Raji (cell line): Measurements from ENCODE around the gene NOP16.

Experiments used
- POLR2A ChIP-seq: IDR thresholded peaks from 2 replicates; pipeline ENCODE4 v1.6.1; 2011; ENCODE audit warnings: low read depth, low read length, control low read depth; ENCODE audit not compliant: insufficient read depth

Gene NOP16

DNA sequence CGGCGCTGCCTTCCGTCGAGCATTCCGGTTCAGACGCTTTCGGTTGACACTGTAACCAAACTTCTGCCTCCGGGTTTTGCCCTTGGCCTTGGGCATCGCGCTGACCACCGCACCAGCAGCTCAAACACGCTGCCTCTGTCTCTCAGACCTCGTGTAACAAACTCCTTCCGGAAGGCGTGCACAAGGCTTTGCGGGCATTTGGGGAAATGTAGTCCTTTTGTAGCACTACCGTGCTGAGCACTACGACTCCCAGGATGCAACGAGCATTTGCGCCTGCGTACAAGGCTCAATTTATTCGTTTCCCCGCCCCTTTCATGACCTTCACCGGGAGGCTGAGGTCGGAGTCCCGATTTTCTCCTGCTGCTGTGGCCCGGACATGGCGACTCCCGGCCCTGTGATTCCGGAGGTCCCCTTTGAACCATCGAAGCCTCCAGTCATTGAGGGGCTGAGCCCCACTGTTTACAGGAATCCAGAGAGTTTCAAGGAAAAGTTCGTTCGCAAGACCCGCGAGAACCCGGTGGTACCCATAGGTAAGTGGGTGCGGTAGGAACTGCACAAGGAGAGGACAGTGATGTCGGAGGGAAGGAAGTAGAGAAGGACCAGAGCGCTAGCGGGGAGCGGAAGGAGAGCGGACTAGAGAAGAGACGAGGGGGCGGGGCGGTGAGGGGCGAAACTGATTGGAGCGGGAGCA is at the start of gene NOP16, which contains the start of gene HIGD2A:
NOP16 (minus strand) TSS at position 155 of the 691 bp plus-strand sequence; CDS start at position 96, 59 bp downstream.
HIGD2A (plus strand) TSS at position 308 of the 691 bp plus-strand sequence; CDS start at position 377, 69 bp downstream.
- peak; percentile 90 for TF ChIP-seq POLR2A

- TF ChIP-seq POLR2A: no peak
Measured at GRCh38 chr5:176436656-176437055, 48.3 kb upstream of the NOP16 start.

DNA sequence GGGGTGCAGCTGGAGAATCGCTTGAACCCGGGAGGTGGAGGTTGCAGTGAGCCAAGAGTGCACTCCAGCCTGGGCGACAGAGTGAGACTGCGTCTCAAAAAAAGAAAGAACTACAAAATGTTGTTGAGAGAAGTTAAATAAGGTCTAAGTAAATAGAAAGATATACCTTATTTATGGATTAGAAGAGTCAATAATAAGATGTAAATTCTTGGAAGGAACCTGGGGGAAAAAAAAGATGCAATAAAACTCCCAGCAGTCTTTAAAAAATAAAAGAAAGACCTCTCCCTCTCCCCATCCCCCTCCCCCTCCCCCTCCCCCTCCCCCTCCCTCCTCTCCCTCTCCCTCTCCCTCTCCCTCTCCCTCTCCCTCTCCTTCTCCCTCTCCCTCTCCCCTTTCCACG is 44.3 kb upstream of the NOP16 start:
- TF ChIP-seq POLR2A: no peak

DNA sequence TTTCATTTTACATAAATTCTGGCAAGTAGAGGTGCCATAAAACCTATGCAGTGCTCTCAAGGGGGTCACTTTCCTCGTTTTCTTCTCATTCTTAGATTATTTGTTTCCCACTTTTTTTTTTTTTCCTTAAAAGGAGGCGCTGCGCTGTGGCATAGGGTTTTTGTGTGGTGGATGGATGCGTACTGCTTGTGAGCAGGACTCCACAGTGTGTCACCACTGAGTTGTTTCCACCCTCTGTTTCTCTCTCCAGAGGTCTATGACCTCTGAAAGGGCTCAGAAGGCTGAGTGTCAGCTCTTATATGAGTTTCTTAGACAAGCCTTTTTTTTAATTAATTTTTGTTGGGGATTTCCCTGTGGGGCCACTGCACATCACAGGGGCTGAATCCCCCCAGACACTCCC is 41.6 kb upstream of the NOP16 start:
- TF ChIP-seq POLR2A: no peak

DNA sequence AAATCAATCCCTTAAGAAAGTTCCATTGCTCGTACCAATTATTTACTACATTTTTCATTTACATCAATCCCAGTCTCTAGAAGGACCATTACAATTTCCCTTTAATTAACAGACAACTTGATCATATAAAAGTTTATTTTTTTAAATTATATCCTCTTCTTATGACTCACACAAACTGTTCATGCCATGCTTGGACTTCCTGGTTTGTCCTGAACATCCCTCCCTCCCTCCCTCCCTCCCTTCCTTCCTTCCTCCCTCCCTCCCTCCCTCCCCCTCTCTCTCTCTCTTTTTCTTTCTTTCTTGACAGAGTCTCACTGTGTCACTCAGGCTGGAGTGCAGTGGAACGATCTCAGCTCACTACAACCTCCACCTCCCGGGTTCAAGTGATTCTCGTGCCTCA is 39.6 kb upstream of the NOP16 start:
- no peak for TF ChIP-seq POLR2A

GRCh38 chr5:176426876-176427275 is 38.5 kb upstream of the NOP16 start:
- TF ChIP-seq POLR2A: no peak

GRCh38 chr5:176425791-176426190 is 37.4 kb upstream of the NOP16 start:
- TF ChIP-seq POLR2A: no peak

DNA sequence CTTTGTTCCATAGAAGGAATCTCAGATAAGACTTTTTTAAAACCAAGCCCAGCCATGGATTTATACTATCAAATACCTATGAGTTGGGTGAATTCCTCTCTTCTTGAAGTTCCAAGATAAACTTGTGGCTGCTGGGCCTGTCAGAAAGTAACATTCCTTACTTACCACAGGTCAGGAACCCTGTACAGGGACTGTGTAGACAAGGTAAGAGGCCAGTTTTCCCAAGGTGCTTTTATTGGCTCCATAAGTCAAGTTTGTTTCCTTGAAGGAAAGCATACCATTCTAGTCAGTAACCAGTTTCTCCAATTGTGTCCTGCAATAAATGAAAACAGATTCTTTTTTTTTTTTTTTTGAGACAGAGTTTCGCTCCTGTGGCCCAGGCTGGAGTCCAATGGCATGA is 36.7 kb upstream of the NOP16 start:
- no peak for TF ChIP-seq POLR2A

GRCh38 chr5:176424181-176424580 is 35.8 kb upstream of the NOP16 start:
- no peak for TF ChIP-seq POLR2A

DNA sequence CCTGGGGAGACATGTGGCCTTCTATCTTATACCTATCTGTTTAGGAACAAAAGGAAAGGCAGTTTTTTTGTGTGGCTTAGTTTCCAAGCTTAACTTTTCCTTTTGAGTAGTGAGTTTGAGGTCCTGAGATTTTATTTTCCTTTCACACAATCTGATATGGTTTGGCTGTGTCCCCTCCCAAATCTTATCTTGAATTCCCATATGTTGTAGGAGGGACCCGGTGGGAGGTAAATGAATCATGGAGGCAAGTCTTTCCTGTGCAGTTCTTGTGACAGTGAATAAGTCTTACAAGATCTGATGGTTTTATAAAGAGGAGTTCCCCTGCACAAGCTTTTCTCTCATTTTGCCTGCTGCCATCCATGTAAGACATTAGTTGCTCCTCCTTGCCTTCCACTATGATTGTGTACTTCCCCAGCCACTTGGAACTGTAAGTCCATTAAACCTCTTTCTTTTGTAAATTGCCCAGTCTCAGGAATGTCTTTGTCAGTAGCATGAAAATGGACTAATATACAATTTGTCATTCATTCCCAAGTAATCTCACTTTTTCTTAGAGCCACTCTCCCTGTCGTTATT is 32.7 kb upstream of the NOP16 start:
- TF ChIP-seq POLR2A: no peak

- no peak for TF ChIP-seq POLR2A
Measured at GRCh38 chr5:176420086-176420485, 31.7 kb upstream of the NOP16 start.

DNA sequence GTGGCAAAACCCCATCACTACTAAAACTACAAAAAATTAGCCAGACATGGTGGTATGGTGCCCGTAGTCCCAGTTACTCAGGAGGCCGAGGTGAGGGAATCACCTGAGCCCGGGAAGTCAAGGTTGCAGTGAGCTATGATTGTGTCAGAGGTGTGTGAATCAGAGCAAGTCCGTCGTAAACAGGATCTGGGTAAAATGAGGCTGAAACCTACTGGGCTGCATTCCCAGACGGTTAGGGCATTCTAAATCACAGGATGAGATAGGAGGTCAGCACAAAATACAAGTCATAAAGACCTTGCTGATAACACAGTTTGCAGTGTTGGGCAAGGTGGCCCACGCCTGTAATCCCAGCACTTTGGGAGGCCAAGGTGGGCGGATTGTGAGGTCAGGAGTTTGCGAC is 29.9 kb upstream of the NOP16 start:
- no peak for TF ChIP-seq POLR2A

DNA sequence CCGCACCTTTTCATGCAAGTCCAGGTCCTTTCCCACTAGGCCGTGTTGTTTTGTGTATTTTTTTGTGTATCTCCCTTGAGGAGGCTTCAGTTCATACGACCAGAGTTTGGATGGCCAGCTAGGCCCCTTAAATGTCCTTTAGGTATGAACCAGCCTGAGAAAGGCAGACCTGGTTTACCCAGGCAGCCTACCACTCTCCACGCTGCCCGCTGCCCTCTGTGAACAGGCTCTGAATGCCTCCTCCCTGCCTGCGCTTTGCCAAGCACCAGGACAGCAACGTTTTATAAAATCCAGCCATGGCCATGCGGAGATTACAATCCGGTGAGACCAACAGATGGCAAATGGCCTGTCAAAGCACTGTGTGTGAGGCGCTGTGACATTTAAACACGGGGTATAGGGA is 28.6 kb upstream of the NOP16 start:
- no peak for TF ChIP-seq POLR2A

DNA sequence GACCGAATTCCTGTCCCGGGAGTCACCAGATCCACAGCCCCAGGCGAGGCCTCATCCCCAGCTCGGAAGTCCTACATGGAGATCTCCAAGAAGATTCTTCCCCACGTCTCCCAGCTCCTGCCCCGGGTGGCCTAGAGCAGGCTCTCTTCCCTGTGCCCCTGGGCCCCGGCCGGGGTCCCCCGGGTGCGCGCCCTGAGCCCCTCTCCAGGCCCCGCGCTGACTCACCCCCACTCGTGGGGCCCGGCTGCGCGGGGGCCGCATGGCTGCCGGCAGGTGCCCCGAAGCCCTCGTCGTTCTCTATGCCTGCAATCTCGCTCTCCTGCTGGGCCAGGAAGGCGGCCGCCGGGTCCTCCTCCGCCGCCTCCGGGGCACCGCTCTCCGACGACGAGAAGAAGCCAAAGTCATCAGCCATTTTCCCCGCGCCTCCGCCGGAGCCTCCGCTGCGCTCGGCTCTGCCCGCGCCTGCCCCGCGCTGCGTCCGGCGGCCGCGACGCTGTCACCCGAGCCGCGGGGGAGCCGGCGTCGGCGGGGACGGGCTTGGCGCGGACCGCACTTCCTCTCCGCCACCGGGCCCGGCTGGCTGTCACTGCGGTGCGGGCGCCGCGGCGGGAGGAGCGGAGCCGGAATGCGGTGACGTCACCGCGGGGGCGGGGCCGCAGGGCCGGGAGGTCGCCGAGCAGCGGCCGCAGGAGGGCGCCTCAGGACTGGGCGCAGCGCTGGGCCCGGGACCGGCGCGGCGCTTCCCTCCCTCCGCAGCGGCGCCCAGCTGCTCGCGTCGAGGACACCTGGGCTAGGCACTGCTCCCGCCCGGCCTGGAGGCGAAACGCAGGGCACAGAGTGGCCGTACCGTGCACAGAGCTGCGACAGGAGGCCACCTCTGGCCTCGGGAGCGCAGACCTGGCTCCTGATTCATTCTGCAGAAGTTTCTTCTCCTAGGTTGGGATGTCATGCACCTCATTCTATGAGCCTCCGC is 27.8 kb upstream of the NOP16 start, which contains the start of gene CLTB:
CLTB (minus strand) TSS at position 588 of the 973 bp plus-strand sequence; CDS start at position 412, 176 bp downstream.
- TF ChIP-seq POLR2A: peak; percentile 31; the same call in 1 of the 2 replicates

DNA sequence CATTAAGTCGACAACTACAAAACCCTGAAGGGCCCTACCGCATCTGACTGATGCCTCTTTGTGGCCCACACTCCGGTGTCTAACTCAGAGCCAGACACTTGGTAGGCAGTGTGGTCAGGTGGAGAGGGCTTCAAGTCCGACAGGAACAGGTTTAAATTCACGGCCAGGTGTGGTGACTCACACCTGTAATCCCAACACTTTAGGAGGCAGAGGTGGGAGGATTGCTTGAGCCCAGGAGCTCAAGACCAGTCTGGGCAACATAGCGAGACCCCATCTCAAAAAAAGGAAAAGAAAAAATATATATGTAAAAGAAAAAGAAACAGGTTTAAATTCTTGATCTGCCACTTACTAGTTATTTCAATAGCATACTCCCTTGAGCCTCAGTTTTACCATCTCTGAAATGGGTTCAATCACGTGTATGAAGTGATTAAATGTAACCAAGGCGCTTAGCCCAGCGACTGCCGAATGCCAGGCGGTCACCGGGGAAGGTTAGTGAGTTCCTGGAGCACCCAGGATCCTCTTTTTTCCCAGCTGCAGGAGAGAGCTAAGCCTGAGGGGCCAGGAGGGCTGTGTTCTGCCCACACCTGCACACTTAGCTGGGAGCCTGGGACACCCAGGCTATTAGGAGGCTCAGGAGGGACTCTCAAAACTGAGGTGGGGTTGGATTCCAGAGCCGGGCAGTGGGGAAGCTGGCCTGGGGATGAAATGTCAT is 27.0 kb upstream of the NOP16 start:
- TF ChIP-seq POLR2A: no peak
